Suppressor macrophage (primary cell): Measurements from ENCODE around the gene PEX7.

Source experiments
- DNase-seq, 4 experiments: peaks; one replicate each; pipeline ENCODE4 v3.0.0-alpha.2; 2020 to 2022
- total RNA-seq, 17 experiments: gene quantifications; one replicate each; lab custom pipeline; 2026; ENCODE audit warnings: mixed read lengths in 6 of 17, inconsistent platforms in 3 of 17; lab: John Stamatoyannopoulos, UW

PEX7 gene, protein sequence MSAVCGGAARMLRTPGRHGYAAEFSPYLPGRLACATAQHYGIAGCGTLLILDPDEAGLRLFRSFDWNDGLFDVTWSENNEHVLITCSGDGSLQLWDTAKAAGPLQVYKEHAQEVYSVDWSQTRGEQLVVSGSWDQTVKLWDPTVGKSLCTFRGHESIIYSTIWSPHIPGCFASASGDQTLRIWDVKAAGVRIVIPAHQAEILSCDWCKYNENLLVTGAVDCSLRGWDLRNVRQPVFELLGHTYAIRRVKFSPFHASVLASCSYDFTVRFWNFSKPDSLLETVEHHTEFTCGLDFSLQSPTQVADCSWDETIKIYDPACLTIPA
- total RNA-seq = 5.4 to 12.8 (median 9.9) reads per million in 17 experiments

- DNase-seq = peak; percentile 93 to 95 (median 94)
Measured at GRCh38 chr6:136822376-136823127, at the start of gene PEX7. Gene PEX7, plus strand, starts transcription at chr6:136822592. Its CDS starts 74 bp downstream, at chr6:136822666.

- peak; percentile 35 to 75 (median 64) for DNase-seq
Measured at GRCh38 chr6:136772685-136773472, 49.5 kb upstream of the PEX7 start.

DNA sequence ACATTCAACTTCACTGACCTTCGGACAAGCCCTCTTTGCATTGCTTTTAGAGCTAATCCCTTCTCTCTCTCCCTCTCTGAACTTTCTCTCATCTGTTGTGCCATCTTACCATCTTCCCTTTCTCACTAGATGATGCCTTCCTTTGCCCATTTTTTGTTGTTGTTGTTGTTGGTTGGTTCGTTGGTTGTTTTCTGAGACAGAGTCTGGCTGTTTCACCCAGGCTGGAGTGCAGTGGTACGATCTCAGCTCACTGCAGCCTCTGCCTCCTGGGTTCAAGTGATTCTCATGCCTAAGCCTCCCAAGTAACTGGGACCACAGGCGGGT lies 49.0 kb upstream of the PEX7 start:
- DNase-seq = no peak

DNA sequence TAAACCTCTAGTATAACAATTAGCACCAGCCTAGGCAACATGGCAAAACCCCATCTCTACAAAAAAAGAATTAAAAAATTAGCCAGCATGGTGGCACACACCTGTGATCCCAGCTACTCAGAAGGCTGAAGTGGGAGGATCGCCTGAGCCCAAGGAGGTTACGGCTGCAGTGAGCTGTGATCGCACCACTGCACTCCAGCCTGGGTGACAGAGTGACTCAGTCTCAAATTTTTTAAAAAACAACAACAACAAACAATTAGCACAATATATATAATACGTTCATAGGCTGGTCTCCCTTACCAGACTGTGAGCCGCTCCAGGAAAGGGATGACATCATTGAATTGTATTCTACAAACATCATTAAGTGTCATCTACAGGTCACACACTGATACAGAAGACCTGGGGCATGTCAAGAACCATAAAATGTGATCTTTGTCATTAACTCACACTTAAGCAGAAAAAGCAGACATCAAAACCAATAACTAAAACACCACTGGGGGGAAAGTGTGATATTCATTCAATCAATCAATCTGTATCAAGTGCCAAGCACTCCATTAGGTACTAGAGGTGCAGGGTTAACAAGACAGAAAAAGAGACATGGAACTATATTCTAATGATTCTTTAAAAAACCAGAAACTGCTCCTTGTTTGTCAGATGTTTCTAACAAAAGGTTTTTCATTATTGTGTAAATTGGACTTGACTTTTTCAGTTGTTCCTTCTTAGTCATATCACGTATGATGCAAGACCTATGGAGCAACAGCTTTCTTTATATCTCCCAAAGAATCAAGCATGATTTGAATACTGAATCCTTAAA lies 48.0 kb upstream of the PEX7 start:
- DNase-seq = peak; percentile 36 to 88 (median 69)

GRCh38 chr6:136775081-136775480 lies 47.3 kb upstream of the PEX7 start:
- DNase-seq = no peak

DNA sequence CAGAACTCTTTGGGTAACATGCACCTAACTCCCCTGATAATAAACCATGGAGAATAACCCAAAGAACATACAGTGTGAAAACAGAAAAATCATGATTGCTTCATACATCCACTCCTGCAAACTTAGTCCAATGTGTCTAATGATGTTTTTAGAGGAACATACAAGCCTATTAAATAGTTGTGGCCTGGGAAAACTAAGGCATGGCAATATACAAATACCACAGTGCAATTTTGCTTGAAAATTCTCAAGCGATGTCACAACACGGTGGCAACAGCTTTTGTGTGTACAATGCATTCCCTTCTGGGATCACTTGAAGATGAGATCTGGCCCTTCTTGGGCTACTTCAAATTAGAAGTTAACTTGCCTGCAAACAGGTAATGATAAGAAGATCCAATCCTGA lies 46.8 kb upstream of the PEX7 start:
- DNase-seq = no peak

GRCh38 chr6:136777651-136778050 lies 44.7 kb upstream of the PEX7 start:
- DNase-seq = no peak

- DNase-seq = no peak
Measured at GRCh38 chr6:136779682-136780081, 42.7 kb upstream of the PEX7 start.

DNA sequence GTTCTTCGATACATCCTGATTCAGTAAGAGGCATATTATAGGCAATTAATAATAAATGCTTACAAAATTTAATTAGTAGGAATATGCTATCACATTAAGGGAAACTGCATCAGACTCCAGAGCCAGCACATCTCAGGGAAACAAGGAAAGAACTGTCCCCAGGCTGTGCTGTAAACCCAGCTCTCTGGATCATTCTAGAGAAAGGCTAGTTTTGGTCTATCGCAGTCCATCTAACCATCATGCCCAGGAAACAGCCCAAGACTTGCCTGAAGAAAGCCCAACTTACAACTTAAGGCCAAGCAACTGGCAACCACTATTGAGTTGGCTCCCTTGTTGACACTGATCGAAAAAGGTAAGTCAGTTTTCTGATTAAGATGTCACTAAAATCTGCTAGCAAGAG lies 41.4 kb upstream of the PEX7 start:
- no peak for DNase-seq

GRCh38 chr6:136782021-136782770 lies 40.2 kb upstream of the PEX7 start:
- peak in 2 of 4 experiments; percentile 71 to 72 for DNase-seq

GRCh38 chr6:136783021-136783420 lies 39.4 kb upstream of the PEX7 start:
- DNase-seq = no peak

GRCh38 chr6:136783495-136784270 lies 38.7 kb upstream of the PEX7 start:
- DNase-seq = peak; percentile 82 to 95 (median 92)

DNA sequence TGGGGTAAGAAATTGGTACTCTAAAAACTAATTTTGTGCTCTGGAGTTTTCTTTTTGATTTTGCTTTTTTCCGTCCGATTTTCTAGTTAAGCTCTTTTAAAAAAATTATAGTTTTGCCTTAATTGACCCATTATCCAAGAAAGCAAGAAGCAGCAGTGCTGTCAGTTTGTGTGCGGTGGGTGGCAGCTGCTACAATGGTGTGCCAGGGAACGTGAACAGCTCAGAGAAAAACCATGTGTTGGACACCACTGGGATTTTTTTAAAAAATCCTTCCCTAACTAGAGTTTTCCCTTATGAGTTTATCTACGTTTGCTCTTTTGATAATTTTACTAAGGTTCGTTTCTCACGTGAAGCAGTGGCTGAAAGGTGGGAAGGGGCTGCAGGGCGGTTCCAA lies 38.1 kb upstream of the PEX7 start:
- peak in 1 of 4 experiments; percentile 38 for DNase-seq

DNA sequence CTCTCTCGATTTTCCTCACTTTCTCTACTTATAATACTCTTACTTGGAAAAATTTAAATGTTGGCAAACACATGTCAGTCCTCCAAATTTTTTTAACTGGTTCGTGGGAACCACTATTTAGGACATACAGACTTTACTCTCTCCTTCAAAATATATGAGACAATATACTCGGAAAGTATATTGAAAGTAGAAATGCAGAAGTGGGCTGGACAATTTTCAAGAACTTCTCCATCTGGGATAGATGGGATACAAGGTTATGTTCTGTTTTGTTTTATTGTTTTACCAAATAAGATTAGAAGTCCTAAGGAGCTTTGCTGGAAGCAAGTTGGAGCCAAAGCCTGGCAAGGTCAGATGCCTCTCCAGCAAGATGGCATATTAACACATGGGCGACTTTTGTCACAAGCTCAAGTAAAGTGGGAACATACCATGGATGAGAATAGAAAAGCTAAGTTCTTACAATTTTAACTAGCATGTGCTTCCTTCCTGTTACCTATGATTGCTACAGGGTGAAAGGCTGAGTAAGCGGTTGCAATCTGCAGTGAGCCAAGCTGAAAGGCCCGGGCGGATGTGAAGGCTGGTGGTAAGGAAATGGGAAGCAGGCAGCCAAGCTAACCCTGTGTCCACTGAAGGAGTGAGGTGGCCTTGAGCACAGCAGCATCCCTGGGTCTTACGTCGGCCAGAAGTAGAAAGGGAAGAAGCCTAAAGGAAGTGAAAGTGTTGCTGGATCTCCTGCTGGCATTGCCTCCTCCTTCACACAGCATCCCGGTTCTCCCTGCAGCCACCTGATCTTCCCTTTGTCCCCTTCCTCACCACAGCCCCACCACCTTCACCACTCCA lies 37.3 kb upstream of the PEX7 start:
- DNase-seq = peak; percentile 88 to 96 (median 94)

- peak; percentile 31 to 51 (median 42) for DNase-seq
Measured at GRCh38 chr6:136786658-136787057, 35.7 kb upstream of the PEX7 start.

DNA sequence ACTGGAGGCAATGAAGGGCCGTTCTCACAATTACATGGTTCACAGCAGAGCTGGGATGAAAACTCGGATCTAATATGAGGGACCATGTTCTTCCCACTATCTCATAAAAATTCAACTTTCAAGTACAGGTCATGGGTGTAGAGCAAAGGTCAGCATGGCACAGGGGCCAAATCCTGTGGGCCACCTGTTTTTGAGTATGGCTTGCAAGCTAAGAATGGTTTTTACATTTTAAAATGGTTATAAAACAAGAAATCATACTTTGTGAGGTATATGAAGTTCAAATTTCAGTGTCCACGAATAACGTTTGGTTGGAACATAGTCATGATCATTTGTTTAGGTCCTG lies 34.7 kb upstream of the PEX7 start:
- no peak for DNase-seq

DNA sequence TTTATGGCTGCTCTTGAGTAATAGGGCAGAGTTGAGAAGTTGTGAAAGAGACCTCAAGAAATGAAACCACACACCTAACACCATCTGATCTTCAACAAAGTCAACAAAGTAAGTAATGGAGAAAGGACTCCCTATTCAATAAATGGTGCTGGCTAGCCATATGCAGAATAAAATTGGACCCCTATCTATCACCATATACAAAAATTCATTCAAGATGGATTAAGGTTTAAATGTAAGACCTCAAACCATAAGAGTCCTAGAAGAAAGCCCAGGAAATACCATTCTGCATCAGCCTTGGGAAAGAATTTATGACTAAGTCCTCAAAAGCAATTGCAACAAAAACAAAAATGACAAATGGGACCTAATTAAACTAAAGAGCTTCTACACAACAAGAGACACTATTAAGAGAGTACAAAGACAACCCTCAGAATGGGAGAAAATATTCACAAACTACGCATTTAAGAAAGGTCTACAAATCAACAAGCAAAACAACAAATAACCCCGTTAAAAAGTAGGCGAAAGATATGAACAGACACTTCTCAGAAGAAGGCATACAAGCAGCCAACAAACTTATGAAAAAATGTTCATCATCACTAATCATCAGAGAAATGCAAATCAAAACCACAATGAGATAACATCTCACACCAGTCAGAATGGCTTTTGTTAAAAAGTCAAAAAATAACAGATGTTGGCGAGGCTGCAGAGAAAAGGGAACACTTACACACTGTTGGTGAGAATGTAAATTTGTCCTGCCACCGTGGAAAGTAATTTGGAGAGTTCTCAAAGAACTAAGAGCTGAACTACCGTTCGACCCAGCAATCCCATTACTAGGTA lies 34.1 kb upstream of the PEX7 start:
- DNase-seq = peak; percentile 23 to 73 (median 56)

DNA sequence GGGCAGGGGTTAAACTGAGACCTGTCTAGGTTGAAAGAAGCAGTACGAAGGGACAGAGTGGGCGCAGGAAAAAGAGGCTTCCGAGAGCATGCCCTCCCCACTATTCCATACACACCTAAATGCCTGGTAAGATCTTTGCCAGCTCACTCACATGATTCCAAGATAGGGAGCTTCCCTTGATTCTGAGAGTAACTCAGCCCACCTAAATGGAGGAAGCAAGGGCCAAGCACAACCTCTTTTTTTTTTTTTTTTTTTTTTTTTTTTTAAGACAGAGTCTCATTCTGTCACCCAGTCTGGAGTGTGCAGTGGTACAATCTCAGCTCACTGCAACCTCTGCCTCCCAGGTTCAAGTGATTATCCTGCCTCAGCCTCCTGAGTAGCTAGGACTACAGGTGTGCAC lies 33.0 kb upstream of the PEX7 start:
- DNase-seq = peak in 1 of 4 experiments; percentile 18
